PC-9 (cell line): ENCODE measurements around the gene PRKCI. TPM values are rescaled to one million over a fixed set of nuclear protein-coding genes. Genes with fewer than 3 reads are reported as not detected.
A peak's percentile ranks its signal among the peaks of the same experiment; 100 is the strongest.

Experiments
- BruUV-seq: library from RNA; stranded (reverse); fragments of 400-500 nt; replicated peaks from 2 replicates; lab custom pipeline; 2021; lab: Mats Ljungman, UMichigan
- CTCF ChIA-PET: fragments of 300-600 bp; sonication (Branson Sonifier 250); formaldehyde crosslinking; loops from one replicate; lab custom pipeline; 2022; ENCODE audit warnings: antibody characterized with exemption; lab: Charles Lee
- POLR2A ChIA-PET: fragments of 300-600 bp; sonication (Branson Sonifier 250); formaldehyde crosslinking; loops from one replicate; lab custom pipeline; 2022; ENCODE audit warnings: antibody characterized with exemption; ENCODE audit not compliant: unreplicated experiment; lab: Charles Lee
- DNase-seq, 2 experiments: peaks; one replicate each; pipeline versions ENCODE4 v3.0.0 to v3.0.0-alpha.2; 2015 to 2022; ENCODE audit warnings: mixed read lengths in 1 of 2
- H2AFZ ChIP-seq: fragments of 200-600 bp; sonication (generic); 2 replicates; pipeline ENCODE4 v1.8.1; 2017; ENCODE audit warnings: antibody characterized with exemption
- H3F3A ChIP-seq: fragments of 200-600 bp; sonication (generic); 2 replicates; pipeline ENCODE4 v1.8.1; 2017; ENCODE audit warnings: antibody characterized with exemption, mild to moderate bottlenecking, low read depth; ENCODE audit not compliant: insufficient read depth
- H3K27ac ChIP-seq: fragments of 200-600 bp; sonication (generic); 2 replicates; pipeline ENCODE4 v1.6.1; 2016; ENCODE audit warnings: mixed run types
- H3K27me3 ChIP-seq: fragments of 200-600 bp; sonication (generic); 2 replicates; pipeline ENCODE4 v1.6.1; 2016; ENCODE audit warnings: low read depth, mixed run types; ENCODE audit not compliant: insufficient read depth
- H3K36me3 ChIP-seq: fragments of 200-600 bp; sonication (generic); 2 replicates; pipeline ENCODE4 v1.6.1; 2016; ENCODE audit warnings: low read depth, mixed run types
- H3K4me1 ChIP-seq: fragments of 200-600 bp; sonication (generic); replicated peaks from 2 replicates; pipeline ENCODE4 v1.6.1; 2016; ENCODE audit warnings: mixed run types; ENCODE audit not compliant: insufficient read depth
- H3K4me2 ChIP-seq: fragments of 200-600 bp; sonication (generic); 2 replicates; pipeline ENCODE4 v1.6.1; 2017; ENCODE audit warnings: mixed run types
- H3K4me3 ChIP-seq: fragments of 200-600 bp; sonication (generic); 2 replicates; pipeline ENCODE4 v1.6.1; 2016; ENCODE audit warnings: mixed run types
- H3K79me2 ChIP-seq: fragments of 200-600 bp; sonication (generic); 2 replicates; pipeline ENCODE4 v1.6.1; 2017; ENCODE audit warnings: low read depth, mixed run types
- H3K9me2 ChIP-seq: fragments of 200-600 bp; sonication (generic); 2 replicates; pipeline ENCODE4 v1.8.1; 2017; ENCODE audit warnings: mild to moderate bottlenecking; ENCODE audit not compliant: insufficient read depth
- H3K9me3 ChIP-seq: fragments of 200-600 bp; sonication (generic); 2 replicates; pipeline ENCODE4 v1.8.1; 2016; ENCODE audit warnings: low read depth; ENCODE audit not compliant: insufficient read depth
- H4K20me1 ChIP-seq: fragments of 200-600 bp; sonication (generic); 2 replicates; pipeline ENCODE4 v1.8.1; 2017; ENCODE audit not compliant: insufficient read depth
- CTCF ChIP-seq: fragments of 200-600 bp; sonication (generic); conservative IDR thresholded peaks from 2 replicates; pipeline ENCODE4 v1.6.1; 2017; ENCODE audit warnings: mixed run types, antibody characterized with exemption, mild to moderate bottlenecking, moderate library complexity
- EZH2 ChIP-seq: fragments of 200-600 bp; sonication (generic); IDR thresholded peaks from 2 replicates; pipeline ENCODE4 v1.8.0; 2017; ENCODE audit warnings: antibody characterized with exemption, low read depth
- intact Hi-C: fragments of 100-400 bp; cut with micrococcal nuclease; formaldehyde crosslinking; loops from one replicate; pipeline ENCODE4 v1.10.0; 2022; ENCODE audit not compliant: unreplicated experiment
- total RNA-seq: library from RNA; stranded (reverse); gene quantifications from 2 replicates; pipeline ENCODE4 v1.2.3, GENCODE V29; 2021

Gene PRKCI
- total RNA-seq, 1 experiment from 2014 or later, result 104 TPM

DNA sequence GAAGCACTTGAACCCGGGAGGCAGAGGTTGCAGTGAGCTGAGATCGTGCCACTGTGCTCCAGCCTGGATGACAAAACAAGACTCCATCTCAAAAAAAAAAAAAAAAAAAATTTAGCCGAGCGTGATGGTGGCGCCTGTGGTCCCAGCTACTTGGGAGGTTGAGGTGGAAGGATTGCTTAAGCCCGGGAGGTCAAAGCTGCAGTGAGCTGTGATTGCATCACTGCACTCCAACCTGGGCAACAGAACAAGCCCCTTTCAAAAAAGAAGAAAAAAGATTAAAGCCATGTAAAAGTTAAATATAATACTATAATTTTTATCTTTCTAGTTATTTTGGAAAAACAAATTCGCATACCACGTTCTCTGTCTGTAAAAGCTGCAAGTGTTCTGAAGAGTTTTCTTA lies 73.4 kb downstream of the PRKCI start:
- Histone ChIP-seq H4K20me1 (no peaks in the 10 kb centered on the region), H3K79me2 (no peaks in the 10 kb centered on the region), H3K4me3 (no peak overlapping the region), H3K4me2 (no peak overlapping the region), H3K4me1 (no peaks in the 10 kb centered on the region), H3K27ac (no peak overlapping the region), H3F3A (peaks cover 5% of the 10 kb centered on the region), H3K9me3 (no peaks in the 10 kb centered on the region), H3K27me3 (no peaks in the 10 kb centered on the region), H3K36me3 (peaks cover 21% of the 10 kb centered on the region), H3K9me2 (no peaks in the 10 kb centered on the region), H2AFZ (no peak overlapping the region)
- peak in 1 of 2 experiments; percentile 15 for DNase-seq
- BruUV-seq, result no TSS peak
- ChIA-PET CTCF (no interaction called here), POLR2A (interaction anchor here (0.5 kb wide), 1 partner anchor 516 kb away, joined by 4 read pairs; no protein-coding TSS in a partner anchor)
- intact Hi-C loops, result no loop called here
- TF ChIP-seq CTCF, result no peak
- no peak for TF ChIP-seq EZH2

DNA sequence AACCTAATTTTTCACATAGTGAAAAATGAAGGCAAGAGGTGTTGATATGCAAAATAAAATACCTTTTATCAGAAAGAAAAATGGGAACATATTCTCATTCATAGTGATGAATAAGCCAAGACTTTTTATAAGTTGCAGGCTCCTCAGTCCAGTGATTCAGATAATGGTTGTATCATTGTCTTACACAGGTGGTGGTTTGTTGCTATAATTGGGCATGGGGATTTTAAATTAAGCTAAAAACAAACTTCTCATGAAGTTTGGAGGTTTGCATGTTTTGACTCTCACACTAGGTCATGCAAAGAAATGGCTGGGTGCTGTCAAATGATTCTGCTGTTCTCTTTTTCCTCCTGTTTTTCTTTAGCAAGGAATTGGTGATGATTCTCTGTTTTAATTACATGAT lies 74.5 kb downstream of the PRKCI start:
- H3K9me3 ChIP-seq, result no peaks in the 10 kb centered on the region
- no peak for DNase-seq
- H3K9me2 ChIP-seq, result no peaks in the 10 kb centered on the region
- POLR2A ChIA-PET, result no interaction called here
- intact Hi-C loops, result no loop called here
- H3K36me3 ChIP-seq, result peaks cover 21% of the 10 kb centered on the region
- no peak for TF ChIP-seq CTCF
- peaks cover 5% of the 10 kb centered on the region; the same call in 1 of the 2 replicates for H3F3A ChIP-seq
- H3K4me2 ChIP-seq, result no peak overlapping the region
- H3K27ac ChIP-seq, result no peak overlapping the region
- 0 out of 2 replicates have a peak, but pooled peaks cover under 1% of the 10 kb centered on the region for H4K20me1 ChIP-seq
- no peaks in the 10 kb centered on the region for H3K4me1 ChIP-seq
- BruUV-seq, result no TSS peak
- no peak overlapping the region for H2AFZ ChIP-seq
- no peak overlapping the region for H3K4me3 ChIP-seq
- CTCF ChIA-PET, result no interaction called here
- H3K27me3 ChIP-seq, result no peaks in the 10 kb centered on the region
- H3K79me2 ChIP-seq, result no peaks in the 10 kb centered on the region

DNA sequence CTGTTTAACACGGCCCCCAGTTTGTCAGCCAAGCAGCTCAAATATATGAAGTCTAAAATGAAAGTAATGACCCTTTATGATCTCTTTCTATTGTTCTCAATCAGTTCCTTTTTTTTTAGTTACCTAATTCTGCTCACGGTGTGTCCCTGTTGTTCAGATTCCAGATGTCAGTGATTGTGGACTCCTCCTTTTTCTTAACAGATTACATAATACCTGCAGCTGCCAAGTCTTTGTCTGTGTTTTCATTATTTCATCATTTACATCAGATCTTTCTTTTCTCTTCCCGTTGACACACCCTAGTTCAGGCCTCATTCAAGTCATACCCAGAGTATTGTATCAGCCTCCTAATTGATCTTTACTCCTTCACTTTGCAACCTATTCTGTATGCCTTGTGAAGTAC lies 79.2 kb downstream of the PRKCI start:
- no peak overlapping the region for H3K4me3 ChIP-seq
- ChIA-PET POLR2A (no interaction called here), CTCF (no interaction called here)
- no TSS peak for BruUV-seq
- no peak overlapping the region for H3K4me2 ChIP-seq
- no peak overlapping the region for H3K27ac ChIP-seq
- no peaks in the 10 kb centered on the region for H3K9me2 ChIP-seq
- H3K9me3 ChIP-seq, result no peaks in the 10 kb centered on the region
- TF ChIP-seq EZH2 (no peak), CTCF (no peak)
- H3F3A ChIP-seq, result peaks cover 9% of the 10 kb centered on the region; the same call in 1 of the 2 replicates
- no peak overlapping the region for H2AFZ ChIP-seq
- DNase-seq, result no peak
- intact Hi-C loops, result no loop called here
- no peaks in the 10 kb centered on the region for H3K79me2 ChIP-seq
- no peaks in the 10 kb centered on the region for H3K27me3 ChIP-seq
- H4K20me1 ChIP-seq, result peaks cover 6% of the 10 kb centered on the region; the same call in 1 of the 2 replicates
- no peaks in the 10 kb centered on the region for H3K4me1 ChIP-seq
- peaks cover 18% of the 10 kb centered on the region; the same call in 1 of the 2 replicates for H3K36me3 ChIP-seq
